Activated T-cell treated with anti-CD3 and anti-CD28 coated beads for 48 hours (primary cell): ENCODE data around the gene BTRC.

Source experiments
- DNase-seq: peaks from one replicate; pipeline ENCODE4 v3.0.0-alpha.2; 2020; ENCODE audit warnings: low read depth

Gene BTRC

GRCh38 chr10:101568054-101568745 lies 214.2 kb downstream of the BTRC start:
- DNase-seq, result no peak

- no peak for DNase-seq
Measured at GRCh38 chr10:101569323-101569621, 215.3 kb downstream of the BTRC start.

- peak; percentile 77 for DNase-seq
Measured at GRCh38 chr10:101569622-101570427, 215.9 kb downstream of the BTRC start.

GRCh38 chr10:101570428-101571270 lies 216.7 kb downstream of the BTRC start:
- no peak for DNase-seq

- no peak for DNase-seq
Measured at GRCh38 chr10:101571271-101571925, 217.4 kb downstream of the BTRC start.

GRCh38 chr10:101572126-101572525 lies 218.2 kb downstream of the BTRC start:
- DNase-seq, result no peak

GRCh38 chr10:101572785-101573184 lies 218.8 kb downstream of the BTRC start:
- DNase-seq, result no peak

GRCh38 chr10:101573885-101574753 lies 220.2 kb downstream of the BTRC start:
- no peak for DNase-seq

- DNase-seq, result no peak
Measured at GRCh38 chr10:101575091-101575490, 221.1 kb downstream of the BTRC start.

- DNase-seq, result no peak
Measured at GRCh38 chr10:101575580-101576210, 221.7 kb downstream of the BTRC start.

- no peak for DNase-seq
Measured at GRCh38 chr10:101576211-101576863, 222.4 kb downstream of the BTRC start.

- no peak for DNase-seq
Measured at GRCh38 chr10:101577121-101577871, 223.3 kb downstream of the BTRC start.

- DNase-seq, result no peak
Measured at GRCh38 chr10:101578192-101578591, 224.2 kb downstream of the BTRC start.

GRCh38 chr10:101578803-101579515 lies 225.0 kb downstream of the BTRC start:
- DNase-seq, result no peak

- no peak for DNase-seq
Measured at GRCh38 chr10:101579516-101579870, 225.5 kb downstream of the BTRC start.

GRCh38 chr10:101580486-101581399 lies 226.8 kb downstream of the BTRC start:
- no peak for DNase-seq

GRCh38 chr10:101585841-101586240 lies 231.9 kb downstream of the BTRC start:
- no peak for DNase-seq
